Ectodermal cell (in vitro differentiated cells): Measurements from ENCODE around the gene DNAI1. TPM values are rescaled to one million over a fixed set of nuclear protein-coding genes. Genes with fewer than 3 reads are reported as not detected.

Experiments
- H3K27ac ChIP-seq: 2 replicates; pipeline ENCODE4 v1.7.0; 2013; ENCODE audit warnings: mild to moderate bottlenecking, low read depth, low read length; ENCODE audit not compliant: insufficient read depth, poor library complexity, severe bottlenecking
- H3K27me3 ChIP-seq: 2 replicates; pipeline ENCODE4 v1.7.0; 2013; ENCODE audit warnings: mild to moderate bottlenecking, low read length; ENCODE audit not compliant: insufficient read depth, control insufficient read depth, poor library complexity, severe bottlenecking
- H3K36me3 ChIP-seq: one replicate; pipeline ENCODE4 v1.7.0; 2013; ENCODE audit warnings: low read length; ENCODE audit not compliant: control insufficient read depth, insufficient read depth
- H3K4me1 ChIP-seq: one replicate; pipeline ENCODE4 v1.7.0; 2013; ENCODE audit warnings: low read length; ENCODE audit not compliant: control insufficient read depth, insufficient read depth
- H3K4me3 ChIP-seq: 2 replicates; pipeline ENCODE4 v1.7.0; 2013; ENCODE audit warnings: low read depth, low read length, control low read depth; ENCODE audit not compliant: insufficient read depth
- H3K9me3 ChIP-seq: 2 replicates; pipeline ENCODE4 v1.7.0; 2013; ENCODE audit warnings: mild to moderate bottlenecking, low read length, moderate library complexity; ENCODE audit not compliant: control insufficient read depth
- WGBS, 2 experiments: methylation state at CpG; one replicate each; pipeline ENCODE4 v1.1.7; 2013; ENCODE audit warnings: missing lambda C conversion rate in 2 of 2; 5-methylcytosine and 5-hydroxymethylcytosine counted together
- polyA plus RNA-seq, 4 experiments: library from polyadenylated mRNA; stranded (reverse); fragments of 50-300 nt; gene quantifications; one replicate each; pipeline ENCODE4 v1.2.3, GENCODE V29; 2013

Gene DNAI1
- 4.9 TPM for polyA plus RNA-seq (2013, experiment 1 of 4)
- 4.1 TPM for polyA plus RNA-seq (2013, experiment 2 of 4)
- 3.1 TPM for polyA plus RNA-seq (2013, experiment 3 of 4)
- 3.7 TPM for polyA plus RNA-seq (2013, experiment 4 of 4)

GRCh38 chr9:34458013-34458958 is at the start of gene DNAI1, which contains the start of gene FAM219A:
TSS of gene DNAI1 (plus strand) at chr9:34458805. CDS start at chr9:34459006, 201 bp downstream.
TSS of gene FAM219A (minus strand) at chr9:34458570. CDS start at chr9:34458263, 307 bp downstream.
- 0% methylated on average over 92 to 94 of the region's 94 CpGs for WGBS, 2 experiments
- H3K27ac ChIP-seq, result peak within 1 kb of the TSS; percentile 21

GRCh38 chr9:34409154-34409553 is 49.5 kb upstream of the DNAI1 start:
- Histone ChIP-seq H3K9me3 (no peaks in the 10 kb centered on the region), H3K36me3 (no peaks in the 10 kb centered on the region), H3K4me1 (no peaks in the 10 kb centered on the region), H3K27ac (no peak overlapping the region), H3K27me3 (no peaks in the 10 kb centered on the region), H3K4me3 (no peak overlapping the region)
- 88 to 96% methylated on average over 2 of the region's 2 CpGs for WGBS, 2 experiments

More at GRCh38 chr9:34458013-34458958, at the start of gene DNAI1, which contains the start of gene FAM219A:
- Histone ChIP-seq H3K27me3 (peaks cover 18% of the 10 kb centered on the region), H3K4me1 (peaks cover 17% of the 10 kb centered on the region), H3K9me3 (no peaks in the 10 kb centered on the region), H3K4me3 (peak within 1 kb of the TSS; percentile 66), H3K36me3 (no peaks in the 10 kb centered on the region)

- no peaks in the 10 kb centered on the region for H3K4me1 ChIP-seq
- H3K27me3 ChIP-seq, result no peaks in the 10 kb centered on the region
- 45 to 46% methylated on average over 1 of the region's 1 CpG for WGBS, 2 experiments
- no peaks in the 10 kb centered on the region for H3K9me3 ChIP-seq
- no peak overlapping the region for H3K27ac ChIP-seq
- H3K4me3 ChIP-seq, result no peak overlapping the region
- no peaks in the 10 kb centered on the region for H3K36me3 ChIP-seq
These were observed 46.3 kb upstream of the DNAI1 start for GRCh38 chr9:34412336-34412735.

GRCh38 chr9:34413231-34413852 is 45.3 kb upstream of the DNAI1 start:
- Histone ChIP-seq H3K4me1 (no peaks in the 10 kb centered on the region), H3K4me3 (no peak overlapping the region), H3K9me3 (no peaks in the 10 kb centered on the region), H3K27ac (no peak overlapping the region), H3K36me3 (no peaks in the 10 kb centered on the region), H3K27me3 (no peaks in the 10 kb centered on the region)
- 5 to 11% methylated on average over 4 of the region's 6 CpGs for WGBS, 2 experiments

GRCh38 chr9:34417734-34418133 is 40.9 kb upstream of the DNAI1 start:
- no peak overlapping the region for H3K27ac ChIP-seq
- H3K36me3 ChIP-seq, result no peaks in the 10 kb centered on the region
- no peaks in the 10 kb centered on the region for H3K27me3 ChIP-seq
- H3K9me3 ChIP-seq, result no peaks in the 10 kb centered on the region
- H3K4me3 ChIP-seq, result no peak overlapping the region
- no peaks in the 10 kb centered on the region for H3K4me1 ChIP-seq
- WGBS, 2 experiments, result 88 to 90% methylated on average over 3 of the region's 3 CpGs

GRCh38 chr9:34419716-34420504 is 38.7 kb upstream of the DNAI1 start:
- Histone ChIP-seq H3K9me3 (no peaks in the 10 kb centered on the region), H3K4me3 (no peak overlapping the region), H3K4me1 (no peaks in the 10 kb centered on the region), H3K27me3 (no peaks in the 10 kb centered on the region), H3K27ac (no peak overlapping the region), H3K36me3 (no peaks in the 10 kb centered on the region)
- WGBS, 2 experiments, result 76 to 77% methylated on average over 4 of the region's 4 CpGs

- Histone ChIP-seq H3K4me1 (no peaks in the 10 kb centered on the region), H3K4me3 (no peak overlapping the region), H3K27me3 (no peaks in the 10 kb centered on the region), H3K27ac (no peak overlapping the region), H3K36me3 (no peaks in the 10 kb centered on the region), H3K9me3 (no peaks in the 10 kb centered on the region)
- 90 to 92% methylated on average over 5 of the region's 5 CpGs for WGBS, 2 experiments
These were observed 32.1 kb upstream of the DNAI1 start for GRCh38 chr9:34426347-34427074.

- Histone ChIP-seq H3K4me1 (no peaks in the 10 kb centered on the region), H3K36me3 (no peaks in the 10 kb centered on the region), H3K27ac (no peak overlapping the region), H3K4me3 (no peak overlapping the region), H3K27me3 (no peaks in the 10 kb centered on the region), H3K9me3 (no peaks in the 10 kb centered on the region)
- WGBS, 2 experiments, result 89 to 91% methylated on average over 2 of the region's 2 CpGs
These were observed 30.2 kb upstream of the DNAI1 start for GRCh38 chr9:34428325-34428958.

GRCh38 chr9:34430843-34431437 is 27.7 kb upstream of the DNAI1 start:
- Histone ChIP-seq H3K27ac (no peak overlapping the region), H3K4me3 (no peak overlapping the region), H3K27me3 (no peaks in the 10 kb centered on the region), H3K36me3 (no peaks in the 10 kb centered on the region), H3K4me1 (no peaks in the 10 kb centered on the region), H3K9me3 (no peaks in the 10 kb centered on the region)
- WGBS, 2 experiments, result 65 to 67% methylated on average over 4 of the region's 4 CpGs
